Measurements from ENCODE around the gene FAM162A. TPM values are rescaled to one million over a fixed set of nuclear protein-coding genes. Genes with fewer than 3 reads are reported as not detected.

Gene FAM162A
- total and polyA plus RNA-seq, 8 donors = 21.0 to 137 (median 50.2) TPM

DNA sequence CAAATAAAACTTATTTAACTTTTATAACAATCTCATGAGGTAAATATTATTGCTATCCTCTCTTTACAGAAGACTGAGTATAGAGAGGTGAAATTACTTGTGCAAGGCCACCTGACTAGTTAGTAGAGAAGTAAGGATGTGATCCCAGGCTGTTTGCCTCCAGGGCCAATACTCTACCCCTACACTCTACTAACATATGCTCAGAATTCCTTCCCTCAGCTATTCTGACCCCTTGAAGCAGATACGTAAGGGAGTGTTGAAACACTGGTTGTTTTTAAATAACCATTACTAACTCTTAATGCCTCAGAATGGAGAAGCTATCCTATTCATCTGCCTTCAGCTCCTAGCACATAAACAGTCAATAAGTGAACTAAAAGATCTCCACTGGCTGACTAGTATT lies 34.8 kb upstream of the FAM162A start:
- TF ChIP-seq EP300 (IDR thresholded peaks at IDR 0.05) = no peak
- TF ChIP-seq POLR2A (IDR thresholded peaks at IDR 0.05) = no peak
- TF ChIP-seq POLR2AphosphoS5 (IDR thresholded peaks at IDR 0.05) = no peak
- no peak for TF ChIP-seq CTCF (IDR thresholded peaks at IDR 0.05)
- intact Hi-C loops (cut with DNase I; ENCODE audit: low total_unique reads) = no loop called here
- no peak overlapping the region for H3K27ac ChIP-seq
- WGBS, 5 donors = 71 to 92% (median 84%) methylated on average over 1 of the region's 1 CpG
- no peak for DNase-seq
- no peaks in the 10 kb centered on the region for H3K4me1 ChIP-seq
- no peaks in the 10 kb centered on the region for H3K27me3 ChIP-seq
- no peaks in the 10 kb centered on the region for H3K9me3 ChIP-seq
- no peaks in the 10 kb centered on the region for H3K36me3 ChIP-seq
- H3K4me3 ChIP-seq = no peak overlapping the region

- no peaks in the 10 kb centered on the region for H3K27me3 ChIP-seq
- H3K4me1 ChIP-seq = no peaks in the 10 kb centered on the region
- 88 to 92% (median 90%) methylated on average over 5 of the region's 5 CpGs for WGBS, 5 donors
- no peak for TF ChIP-seq POLR2A (IDR thresholded peaks at IDR 0.05)
- TF ChIP-seq EP300 (IDR thresholded peaks at IDR 0.05) = no peak
- no peak for TF ChIP-seq CTCF (IDR thresholded peaks at IDR 0.05)
- no peak for TF ChIP-seq POLR2AphosphoS5 (IDR thresholded peaks at IDR 0.05)
- DNase-seq = no peak
- H3K9me3 ChIP-seq = no peaks in the 10 kb centered on the region
- H3K4me3 ChIP-seq = no peak overlapping the region
- no peaks in the 10 kb centered on the region for H3K36me3 ChIP-seq
- H3K27ac ChIP-seq = no peak overlapping the region
- intact Hi-C loops (cut with DNase I; ENCODE audit: low total_unique reads) = no loop called here
Measured at GRCh38 chr3:122350814-122351418, 33.1 kb upstream of the FAM162A start.

DNA sequence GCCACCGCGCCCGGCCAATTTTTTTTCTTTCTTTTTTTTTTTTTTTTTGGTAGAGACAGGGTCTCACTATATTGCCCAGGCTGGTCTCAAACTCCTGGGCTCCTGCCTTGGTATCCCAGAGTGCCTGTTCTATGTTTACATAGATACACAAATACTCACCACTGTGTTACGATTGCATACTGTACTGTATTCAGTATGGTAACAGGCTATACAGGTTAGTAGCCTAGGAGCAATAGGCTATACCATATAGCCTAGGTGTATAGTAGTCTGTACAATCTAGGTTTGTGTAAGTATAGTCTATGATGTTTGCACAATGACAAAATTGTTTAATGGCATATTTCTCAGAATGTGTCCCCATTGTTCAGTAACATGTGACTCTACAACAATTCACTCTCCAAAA lies 32.4 kb upstream of the FAM162A start:
- Histone ChIP-seq H3K4me3 (no peak overlapping the region), H3K36me3 (no peaks in the 10 kb centered on the region), H3K27ac (no peak overlapping the region), H3K27me3 (no peaks in the 10 kb centered on the region), H3K9me3 (no peaks in the 10 kb centered on the region), H3K4me1 (no peaks in the 10 kb centered on the region)
- no peak for DNase-seq
- intact Hi-C loops (cut with DNase I; ENCODE audit: low total_unique reads) = no loop called here
- TF ChIP-seq POLR2A (IDR thresholded peaks at IDR 0.05) = no peak
- TF ChIP-seq EP300 (IDR thresholded peaks at IDR 0.05) = no peak
- no peak for TF ChIP-seq POLR2AphosphoS5 (IDR thresholded peaks at IDR 0.05)
- no peak for TF ChIP-seq CTCF (IDR thresholded peaks at IDR 0.05)
- WGBS, 5 donors = 82 to 89% (median 86%) methylated on average over 4 of the region's 4 CpGs

- no peak for DNase-seq
- Histone ChIP-seq H3K36me3 (peaks cover 0 to 9% (median 2%) of the 10 kb centered on the region in 4 donors), H3K4me1 (no peaks in the 10 kb centered on the region), H3K9me3 (no peaks in the 10 kb centered on the region), H3K27me3 (no peaks in the 10 kb centered on the region), H3K27ac (no peak overlapping the region), H3K4me3 (no peak overlapping the region)
- WGBS, 5 donors = 58 to 72% (median 64%) methylated on average over 2 of the region's 2 CpGs
- TF ChIP-seq POLR2A (IDR thresholded peaks at IDR 0.05) (no peak), CTCF (IDR thresholded peaks at IDR 0.05) (no peak), POLR2AphosphoS5 (IDR thresholded peaks at IDR 0.05) (no peak), EP300 (IDR thresholded peaks at IDR 0.05) (no peak)
- intact Hi-C loops (cut with DNase I; ENCODE audit: low total_unique reads) = no loop called here
Measured at GRCh38 chr3:122353215-122353614, 30.8 kb upstream of the FAM162A start.
